ENCODE measurements around the gene PON3.

PON3 gene

GRCh38 chr7:95311389-95311788 is 84.8 kb downstream of the PON3 start:
- TF ChIP-seq, protein P1, sequence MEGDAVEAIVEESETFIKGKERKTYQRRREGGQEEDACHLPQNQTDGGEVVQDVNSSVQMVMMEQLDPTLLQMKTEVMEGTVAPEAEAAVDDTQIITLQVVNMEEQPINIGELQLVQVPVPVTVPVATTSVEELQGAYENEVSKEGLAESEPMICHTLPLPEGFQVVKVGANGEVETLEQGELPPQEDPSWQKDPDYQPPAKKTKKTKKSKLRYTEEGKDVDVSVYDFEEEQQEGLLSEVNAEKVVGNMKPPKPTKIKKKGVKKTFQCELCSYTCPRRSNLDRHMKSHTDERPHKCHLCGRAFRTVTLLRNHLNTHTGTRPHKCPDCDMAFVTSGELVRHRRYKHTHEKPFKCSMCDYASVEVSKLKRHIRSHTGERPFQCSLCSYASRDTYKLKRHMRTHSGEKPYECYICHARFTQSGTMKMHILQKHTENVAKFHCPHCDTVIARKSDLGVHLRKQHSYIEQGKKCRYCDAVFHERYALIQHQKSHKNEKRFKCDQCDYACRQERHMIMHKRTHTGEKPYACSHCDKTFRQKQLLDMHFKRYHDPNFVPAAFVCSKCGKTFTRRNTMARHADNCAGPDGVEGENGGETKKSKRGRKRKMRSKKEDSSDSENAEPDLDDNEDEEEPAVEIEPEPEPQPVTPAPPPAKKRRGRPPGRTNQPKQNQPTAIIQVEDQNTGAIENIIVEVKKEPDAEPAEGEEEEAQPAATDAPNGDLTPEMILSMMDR (IDR thresholded peaks at IDR 0.05; ENCODE audit: control extremely low read depth, extremely low read depth, low read depth, missing control alignments) = no peak
- DNase-seq (ENCODE audit: extremely low spot score) = no peak
- ChIA-PET CTCF (interaction anchor here (1.1 kb wide), 1 partner anchor 13 kb away, joined by 3 read pairs; the partner anchor contains the start of gene PON1), POLR2A (no interaction called here)

DNA sequence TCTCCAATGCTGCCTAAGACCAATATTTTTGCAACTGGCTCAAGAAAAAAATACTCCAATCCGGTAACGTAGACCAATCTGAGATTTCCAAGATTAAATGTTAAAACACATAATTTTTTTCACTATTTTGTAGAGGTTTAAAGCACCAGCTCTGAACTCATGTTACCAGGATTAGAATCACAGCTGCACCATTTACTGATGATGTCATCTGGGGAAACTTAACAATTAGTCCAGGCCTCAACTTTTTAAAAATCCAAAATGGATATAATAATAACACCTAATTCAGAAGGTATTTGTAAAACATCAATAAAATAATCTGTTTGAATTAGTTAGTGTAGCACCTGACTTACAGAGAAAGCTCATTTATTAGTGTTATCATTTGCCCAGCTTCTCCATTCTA is 86.2 kb downstream of the PON3 start:
- CTCF ChIA-PET = interaction anchor here (0.9 to 2.1 kb wide), 5 partner anchors 9 to 1407 kb away, joined by 3 to 5 read pairs (median 3); no protein-coding TSS in a partner anchor
- no peak for DNase-seq (ENCODE audit: extremely low spot score)
- TF ChIP-seq, protein P1 (IDR thresholded peaks at IDR 0.05; ENCODE audit: control extremely low read depth, extremely low read depth, low read depth, missing control alignments) = no peak
- POLR2A ChIA-PET = no interaction called here
